Testis (tissue), 2 donors: ENCODE measurements around the gene SORD.

ENCODE experiments used
- POLR2A ChIP-seq: fragments of 450-650 bp; IDR thresholded peaks from one replicate; pipeline ENCODE4 v1.6.1; 2017; ENCODE audit warnings: antibody characterized with exemption, mild to moderate bottlenecking, moderate library complexity
- TF ChIP-seq, protein P1 (sequence below), 3 experiments: fragments of 450-650 bp in 2 of 3; fragments of 200-600 bp in 1 of 3; sonication (generic) in 1 of 3; IDR thresholded peaks; one replicate each; pipeline ENCODE4 v1.5.1; 2016 to 2019; ENCODE audit warnings: antibody characterized with exemption in 3 of 3, mild to moderate bottlenecking in 2 of 3, moderate library complexity in 1 of 3

DNA sequence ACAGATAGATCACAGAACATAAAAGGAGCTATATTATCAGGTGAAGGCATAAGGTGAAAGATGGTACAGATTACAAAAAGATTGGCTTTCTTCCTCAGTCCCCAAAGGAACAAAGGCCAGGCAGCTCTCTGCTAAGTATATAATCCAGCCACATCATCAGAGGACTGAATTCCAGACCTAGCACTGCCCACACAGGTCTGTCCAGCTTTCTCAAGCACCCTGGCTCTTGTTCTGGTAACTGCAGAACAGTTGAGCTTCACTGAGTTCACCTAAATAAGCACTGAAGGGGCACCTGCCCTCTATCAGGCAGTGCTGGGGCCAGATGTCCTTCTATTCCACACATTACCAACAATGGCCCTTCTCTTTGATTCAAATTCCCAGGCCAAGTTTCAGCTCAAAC, 100.4 kb downstream of the SORD start:
- TF ChIP-seq, protein P1, sequence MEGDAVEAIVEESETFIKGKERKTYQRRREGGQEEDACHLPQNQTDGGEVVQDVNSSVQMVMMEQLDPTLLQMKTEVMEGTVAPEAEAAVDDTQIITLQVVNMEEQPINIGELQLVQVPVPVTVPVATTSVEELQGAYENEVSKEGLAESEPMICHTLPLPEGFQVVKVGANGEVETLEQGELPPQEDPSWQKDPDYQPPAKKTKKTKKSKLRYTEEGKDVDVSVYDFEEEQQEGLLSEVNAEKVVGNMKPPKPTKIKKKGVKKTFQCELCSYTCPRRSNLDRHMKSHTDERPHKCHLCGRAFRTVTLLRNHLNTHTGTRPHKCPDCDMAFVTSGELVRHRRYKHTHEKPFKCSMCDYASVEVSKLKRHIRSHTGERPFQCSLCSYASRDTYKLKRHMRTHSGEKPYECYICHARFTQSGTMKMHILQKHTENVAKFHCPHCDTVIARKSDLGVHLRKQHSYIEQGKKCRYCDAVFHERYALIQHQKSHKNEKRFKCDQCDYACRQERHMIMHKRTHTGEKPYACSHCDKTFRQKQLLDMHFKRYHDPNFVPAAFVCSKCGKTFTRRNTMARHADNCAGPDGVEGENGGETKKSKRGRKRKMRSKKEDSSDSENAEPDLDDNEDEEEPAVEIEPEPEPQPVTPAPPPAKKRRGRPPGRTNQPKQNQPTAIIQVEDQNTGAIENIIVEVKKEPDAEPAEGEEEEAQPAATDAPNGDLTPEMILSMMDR (IDR thresholded peaks at IDR 0.05) = no peak
- TF ChIP-seq POLR2A = no peak
